Bone marrow (tissue), 2 donors: ENCODE results near the gene HAGHL.

Source experiments
- DNase-seq, 2 donors: peaks; one replicate each; lab custom pipeline; 2025; lab: John Stamatoyannopoulos, UW

HAGHL gene

GRCh38 chr16:759110-759910, 32.4 kb downstream of the HAGHL start:
- no peak for DNase-seq

DNA sequence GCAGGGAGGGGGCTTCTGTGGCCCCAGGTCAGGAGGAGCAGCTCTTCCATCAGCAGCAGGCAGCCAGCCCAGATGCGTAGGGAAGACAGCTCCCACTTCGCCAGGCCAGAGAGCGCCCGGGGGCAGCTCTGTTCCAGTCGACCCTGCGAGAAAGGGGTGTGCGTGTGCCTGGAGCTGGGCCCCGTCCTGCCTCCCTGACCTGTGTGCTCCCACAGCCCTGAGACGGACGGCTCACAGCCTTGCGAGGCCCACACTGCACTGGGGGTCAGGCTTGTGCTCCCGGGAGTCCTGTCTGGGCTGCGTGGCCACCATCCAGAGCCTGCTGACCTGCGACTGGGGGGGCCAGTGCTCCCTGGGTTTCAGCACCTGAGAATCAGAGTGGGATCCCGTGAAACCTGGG, 33.2 kb downstream of the HAGHL start:
- no peak for DNase-seq

- DNase-seq, result no peak
Observed at GRCh38 chr16:760545-761343, 33.8 kb downstream of the HAGHL start, which contains the start of gene MSLN. Gene MSLN, plus strand, starts transcription at chr16:760734. Its CDS starts 1,947 bp downstream, at chr16:762681.

DNA sequence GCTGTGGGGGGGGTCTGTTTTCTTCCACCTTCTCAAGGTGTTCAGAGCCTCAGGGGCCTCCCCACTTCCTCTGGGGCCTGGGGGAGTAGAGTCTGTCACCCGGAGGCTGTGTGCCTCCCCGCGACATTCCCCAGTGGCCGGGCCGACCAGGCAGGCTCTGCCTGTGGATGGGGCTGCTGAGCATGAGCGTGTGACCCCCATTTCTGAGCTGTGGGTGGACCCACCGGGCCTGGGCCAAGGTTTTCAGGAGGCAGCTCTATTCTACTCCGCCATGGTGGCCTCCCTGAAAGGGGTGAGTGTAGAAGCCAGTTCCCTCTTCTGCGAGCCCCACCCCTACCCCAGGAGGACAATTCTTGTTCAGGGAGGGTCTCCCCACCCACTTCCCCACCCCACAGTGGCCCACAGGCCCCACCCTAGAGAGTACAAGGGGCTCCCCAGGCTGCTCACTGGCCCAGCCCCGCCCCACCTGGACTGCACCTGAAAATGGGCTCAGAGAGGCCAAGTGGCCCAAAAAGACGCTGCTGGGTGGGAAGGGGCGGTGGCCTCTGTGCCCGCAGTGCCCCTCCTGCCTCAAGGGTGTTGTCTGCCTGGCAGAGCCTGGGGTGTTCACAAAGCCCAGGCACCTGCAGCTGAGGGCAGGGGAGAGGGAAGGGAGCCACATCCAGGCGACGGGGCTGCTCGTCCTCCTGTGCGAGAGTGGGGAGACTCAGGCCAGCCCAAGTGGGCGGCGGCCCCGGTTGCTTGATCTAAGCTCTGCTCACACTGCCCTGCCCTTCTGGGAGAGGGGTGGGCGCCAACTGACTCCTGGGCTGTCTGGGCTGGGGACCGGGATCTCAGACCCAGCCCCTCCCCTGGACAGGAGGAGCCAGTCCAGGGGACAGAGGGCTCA, 35.0 kb downstream of the HAGHL start:
- no peak for DNase-seq

DNA sequence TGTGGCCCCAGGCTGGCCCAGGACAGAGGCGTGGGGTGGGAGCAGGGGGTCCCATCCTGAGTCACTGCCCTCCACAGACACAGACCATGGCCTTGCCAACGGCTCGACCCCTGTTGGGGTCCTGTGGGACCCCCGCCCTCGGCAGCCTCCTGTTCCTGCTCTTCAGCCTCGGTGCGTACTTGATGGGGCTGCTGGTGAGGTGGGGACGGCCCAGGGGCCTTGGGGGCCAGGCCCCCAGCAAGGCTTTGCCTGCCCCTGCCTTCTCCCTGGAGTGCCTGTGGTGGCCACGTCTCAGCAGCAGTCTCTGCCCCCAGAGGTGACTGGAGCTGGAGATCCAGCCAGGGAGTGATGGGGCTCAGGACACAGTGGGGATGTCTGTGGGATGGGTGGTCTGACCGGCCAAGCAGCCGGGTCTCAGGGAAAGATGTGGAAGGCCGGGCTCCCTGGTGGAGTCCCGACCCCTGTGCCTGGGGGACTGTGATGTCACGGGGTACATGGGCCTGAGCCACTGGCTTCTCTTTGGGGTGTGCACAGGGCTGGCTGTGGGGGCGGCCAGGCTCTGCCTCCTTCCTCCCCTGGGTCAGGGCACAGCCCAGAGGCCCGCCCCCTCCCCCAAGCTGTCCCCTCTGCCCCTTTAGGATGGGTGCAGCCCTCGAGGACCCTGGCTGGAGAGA, 35.8 kb downstream of the HAGHL start:
- no peak for DNase-seq

DNA sequence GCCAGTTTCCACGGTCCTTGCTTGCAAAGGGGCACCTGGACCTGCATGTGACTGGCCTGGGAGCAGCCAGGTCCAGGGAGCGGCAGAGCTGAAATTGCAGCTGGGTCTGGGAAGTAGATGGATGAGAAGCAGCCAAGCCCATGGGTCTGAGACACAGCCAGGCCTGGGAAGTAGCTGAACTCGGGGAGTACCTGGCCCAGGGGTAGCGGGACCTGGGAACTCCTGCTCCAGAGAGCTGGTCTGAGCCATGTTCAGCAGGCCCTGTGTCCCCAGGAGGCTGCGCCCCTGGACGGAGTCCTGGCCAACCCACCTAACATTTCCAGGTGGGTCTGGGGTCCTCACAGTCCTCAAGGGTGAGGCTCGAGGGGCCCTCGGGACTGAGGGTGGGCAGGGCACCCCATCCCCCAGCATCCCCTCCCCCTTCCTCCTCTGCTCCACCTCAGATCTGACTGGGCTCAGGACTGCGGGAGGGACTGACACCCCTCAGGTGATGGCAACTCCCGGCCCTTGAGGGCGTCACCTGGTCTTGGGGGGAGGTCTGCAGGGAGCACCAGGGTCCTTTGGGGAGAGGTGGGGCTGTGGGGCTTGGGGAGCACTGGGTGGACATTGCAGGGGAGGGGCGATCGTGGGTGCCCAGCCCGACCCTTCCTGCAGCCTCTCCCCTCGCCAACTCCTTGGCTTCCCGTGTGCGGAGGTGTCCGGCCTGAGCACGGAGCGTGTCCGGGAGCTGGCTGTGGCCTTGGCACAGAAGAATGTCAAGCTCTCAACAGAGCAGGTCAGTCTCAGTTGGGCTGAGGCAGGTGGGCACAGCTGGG, 36.7 kb downstream of the HAGHL start:
- no peak for DNase-seq

- DNase-seq, result no peak
Observed at GRCh38 chr16:764184-764750, 37.4 kb downstream of the HAGHL start.

GRCh38 chr16:764848-765487, 38.1 kb downstream of the HAGHL start:
- DNase-seq, result no peak

GRCh38 chr16:765488-765865, 38.6 kb downstream of the HAGHL start:
- no peak for DNase-seq

DNA sequence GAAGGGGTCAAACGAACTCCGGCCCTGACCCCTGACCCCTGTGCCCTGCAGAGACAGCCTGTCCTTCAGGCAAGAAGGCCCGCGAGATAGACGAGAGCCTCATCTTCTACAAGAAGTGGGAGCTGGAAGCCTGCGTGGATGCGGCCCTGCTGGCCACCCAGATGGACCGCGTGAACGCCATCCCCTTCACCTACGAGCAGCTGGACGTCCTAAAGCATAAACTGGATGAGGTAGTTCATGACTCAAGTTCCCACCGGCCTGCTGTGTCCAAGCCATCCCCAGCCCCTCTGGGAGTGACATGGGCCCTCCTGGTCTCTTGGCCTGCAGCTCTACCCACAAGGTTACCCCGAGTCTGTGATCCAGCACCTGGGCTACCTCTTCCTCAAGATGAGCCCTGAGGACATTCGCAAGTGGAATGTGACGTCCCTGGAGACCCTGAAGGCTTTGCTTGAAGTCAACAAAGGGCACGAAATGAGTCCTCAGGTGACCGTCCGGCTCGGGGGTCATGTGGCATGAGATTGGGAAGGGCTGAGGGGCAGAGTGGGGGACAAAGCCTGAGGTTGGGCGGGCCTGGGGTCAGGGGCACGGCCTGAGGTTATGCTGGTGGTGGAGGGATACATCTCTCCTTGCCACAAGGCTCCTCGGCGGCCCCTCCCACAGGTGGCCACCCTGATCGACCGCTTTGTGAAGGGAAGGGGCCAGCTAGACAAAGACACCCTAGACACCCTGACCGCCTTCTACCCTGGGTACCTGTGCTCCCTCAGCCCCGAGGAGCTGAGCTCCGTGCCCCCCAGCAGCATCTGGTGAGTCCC, 39.3 kb downstream of the HAGHL start:
- no peak for DNase-seq

GRCh38 chr16:766820-767640, 40.1 kb downstream of the HAGHL start:
- DNase-seq, result no peak

DNA sequence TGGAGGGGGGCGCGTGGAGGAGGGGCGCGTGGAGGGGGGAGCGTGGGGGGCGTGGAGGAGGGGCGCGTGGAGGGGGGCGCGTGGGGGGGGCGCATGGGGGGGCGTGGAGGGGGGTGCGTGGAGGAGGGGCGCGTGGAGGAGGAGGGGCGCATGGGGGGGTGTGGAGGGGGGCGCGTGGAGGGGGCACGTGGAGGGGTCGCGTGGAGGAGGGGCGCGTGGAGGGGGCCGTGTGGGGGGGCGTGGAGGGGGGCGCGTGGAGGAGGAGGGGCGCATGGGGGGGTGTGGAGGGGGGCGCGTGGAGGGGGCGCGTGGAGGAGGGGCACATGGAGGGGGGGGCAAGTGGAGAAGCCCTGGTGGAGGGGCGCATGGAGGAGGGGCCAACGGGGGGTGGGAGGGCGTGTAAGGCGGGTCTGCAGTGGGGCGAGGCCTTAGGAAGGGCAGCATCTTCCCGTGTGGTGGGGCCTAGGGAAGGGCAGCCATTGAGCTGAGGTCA, 40.9 kb downstream of the HAGHL start:
- no peak for DNase-seq

DNA sequence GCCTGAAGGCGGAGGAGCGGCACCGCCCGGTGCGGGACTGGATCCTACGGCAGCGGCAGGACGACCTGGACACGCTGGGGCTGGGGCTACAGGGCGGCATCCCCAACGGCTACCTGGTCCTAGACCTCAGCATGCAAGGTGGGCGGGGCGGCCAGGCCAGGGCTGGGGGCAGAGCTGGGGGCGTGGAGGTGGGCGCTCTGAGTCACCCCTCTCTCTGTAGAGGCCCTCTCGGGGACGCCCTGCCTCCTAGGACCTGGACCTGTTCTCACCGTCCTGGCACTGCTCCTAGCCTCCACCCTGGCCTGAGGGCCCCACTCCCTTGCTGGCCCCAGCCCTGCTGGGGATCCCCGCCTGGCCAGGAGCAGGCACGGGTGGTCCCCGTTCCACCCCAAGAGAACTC, 41.5 kb downstream of the HAGHL start:
- no peak for DNase-seq

DNA sequence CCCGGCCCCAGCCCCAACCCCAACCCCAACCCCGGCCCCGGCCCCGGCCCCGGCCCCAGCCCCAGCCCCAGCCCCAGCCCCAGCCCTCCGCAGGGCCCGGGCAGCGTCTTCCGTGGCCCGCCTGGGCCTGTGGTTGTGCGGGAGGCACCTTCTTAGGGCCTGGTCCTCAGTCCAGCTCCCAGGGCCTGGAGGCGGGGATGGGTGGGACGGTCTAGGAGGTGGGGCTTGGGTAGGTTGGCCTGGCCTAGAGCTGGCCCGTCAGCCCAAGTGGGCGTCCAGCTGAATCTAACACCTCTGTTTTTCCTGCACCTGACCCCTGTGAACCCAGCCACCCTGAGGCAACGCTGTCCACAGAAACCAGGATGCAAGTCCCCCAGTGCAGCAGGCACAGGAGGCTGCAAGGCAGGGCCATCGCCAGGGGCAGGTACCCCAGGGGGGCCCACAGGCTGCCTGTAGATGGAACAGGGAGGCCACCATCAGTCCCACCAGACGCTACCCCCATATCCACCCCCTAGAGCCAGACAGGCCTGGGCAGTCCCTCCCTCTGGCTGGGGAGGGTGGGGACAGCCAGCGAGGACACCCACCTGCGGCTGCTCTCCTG, 42.4 kb downstream of the HAGHL start:
- DNase-seq, result no peak

DNA sequence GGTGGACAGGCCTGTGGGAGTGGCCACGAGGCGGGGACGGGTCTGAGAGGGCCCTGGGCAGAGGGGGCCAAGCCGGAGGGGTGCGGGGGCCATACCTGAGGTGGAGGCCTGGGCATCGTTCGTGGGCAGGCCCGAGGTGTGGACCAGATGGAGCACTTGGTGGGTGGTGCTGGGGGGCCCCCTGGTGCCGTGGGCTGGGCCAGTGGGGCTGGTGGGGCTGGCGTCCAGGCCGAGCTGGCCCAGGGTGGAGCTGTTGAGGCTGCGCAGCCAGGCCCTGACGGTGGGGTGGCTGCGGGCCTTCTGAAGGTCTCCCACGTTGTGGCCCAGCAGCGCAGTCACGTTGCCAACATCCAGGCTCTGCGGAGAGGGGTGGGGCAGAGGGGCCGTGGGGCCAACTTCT, 43.0 kb downstream of the HAGHL start:
- no peak for DNase-seq

DNA sequence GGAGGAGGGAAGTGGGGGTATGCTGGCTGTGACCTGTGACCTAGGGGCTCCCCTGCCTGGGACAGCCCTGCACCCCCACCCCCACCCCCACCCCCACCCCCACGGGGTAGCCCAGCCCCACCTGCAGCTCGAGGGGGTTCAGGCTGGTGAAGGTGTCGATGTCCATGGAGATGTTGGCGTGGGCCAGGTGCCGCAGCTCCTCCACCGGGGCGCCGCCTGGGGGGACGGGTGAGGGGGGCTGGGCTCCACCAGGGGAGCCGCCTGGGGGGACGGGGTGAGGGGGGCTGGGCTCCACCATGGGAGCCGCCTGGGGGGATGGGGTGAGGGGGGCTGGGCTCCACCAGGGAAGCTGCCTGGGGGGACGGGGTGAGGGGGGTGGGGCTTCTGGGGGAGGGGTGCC, 43.5 kb downstream of the HAGHL start:
- no peak for DNase-seq

- DNase-seq, result no peak
Observed at GRCh38 chr16:772959-773358, 46.1 kb downstream of the HAGHL start.
